ENCODE results near the gene RANBP9.

RANBP9 gene

DNA sequence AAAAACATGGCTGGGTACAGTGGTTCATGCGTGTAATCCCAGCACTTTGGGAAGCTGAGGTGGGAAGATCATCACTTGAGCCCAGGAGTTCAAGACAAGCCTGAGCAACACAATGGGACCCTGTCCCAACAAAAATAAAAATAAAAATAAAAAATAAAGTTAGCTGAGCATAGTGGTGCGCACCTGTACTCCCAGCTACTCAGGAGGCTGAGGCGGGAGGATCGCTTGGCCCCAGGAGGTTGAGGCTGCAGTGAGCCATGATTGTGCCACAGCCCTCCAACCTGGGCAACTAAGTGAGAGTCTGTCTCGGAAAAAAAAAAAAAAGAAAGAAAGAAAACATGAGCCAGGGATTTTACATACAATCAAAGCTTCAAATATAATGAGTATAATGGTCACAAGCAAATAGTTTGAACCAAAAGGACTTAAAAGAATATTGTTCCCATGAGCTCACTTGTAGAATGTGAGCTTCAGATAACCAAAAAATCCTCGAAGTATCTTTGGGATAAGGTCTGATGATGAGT lies 31.1 kb downstream of the RANBP9 start:
- TF ChIP-seq FOXP2 (optimal IDR thresholded peaks at IDR 0.05; ENCODE audit: borderline replicate concordance, extremely low read depth, extremely low read length, insufficient read depth), result no peak

- TF ChIP-seq, protein P1, sequence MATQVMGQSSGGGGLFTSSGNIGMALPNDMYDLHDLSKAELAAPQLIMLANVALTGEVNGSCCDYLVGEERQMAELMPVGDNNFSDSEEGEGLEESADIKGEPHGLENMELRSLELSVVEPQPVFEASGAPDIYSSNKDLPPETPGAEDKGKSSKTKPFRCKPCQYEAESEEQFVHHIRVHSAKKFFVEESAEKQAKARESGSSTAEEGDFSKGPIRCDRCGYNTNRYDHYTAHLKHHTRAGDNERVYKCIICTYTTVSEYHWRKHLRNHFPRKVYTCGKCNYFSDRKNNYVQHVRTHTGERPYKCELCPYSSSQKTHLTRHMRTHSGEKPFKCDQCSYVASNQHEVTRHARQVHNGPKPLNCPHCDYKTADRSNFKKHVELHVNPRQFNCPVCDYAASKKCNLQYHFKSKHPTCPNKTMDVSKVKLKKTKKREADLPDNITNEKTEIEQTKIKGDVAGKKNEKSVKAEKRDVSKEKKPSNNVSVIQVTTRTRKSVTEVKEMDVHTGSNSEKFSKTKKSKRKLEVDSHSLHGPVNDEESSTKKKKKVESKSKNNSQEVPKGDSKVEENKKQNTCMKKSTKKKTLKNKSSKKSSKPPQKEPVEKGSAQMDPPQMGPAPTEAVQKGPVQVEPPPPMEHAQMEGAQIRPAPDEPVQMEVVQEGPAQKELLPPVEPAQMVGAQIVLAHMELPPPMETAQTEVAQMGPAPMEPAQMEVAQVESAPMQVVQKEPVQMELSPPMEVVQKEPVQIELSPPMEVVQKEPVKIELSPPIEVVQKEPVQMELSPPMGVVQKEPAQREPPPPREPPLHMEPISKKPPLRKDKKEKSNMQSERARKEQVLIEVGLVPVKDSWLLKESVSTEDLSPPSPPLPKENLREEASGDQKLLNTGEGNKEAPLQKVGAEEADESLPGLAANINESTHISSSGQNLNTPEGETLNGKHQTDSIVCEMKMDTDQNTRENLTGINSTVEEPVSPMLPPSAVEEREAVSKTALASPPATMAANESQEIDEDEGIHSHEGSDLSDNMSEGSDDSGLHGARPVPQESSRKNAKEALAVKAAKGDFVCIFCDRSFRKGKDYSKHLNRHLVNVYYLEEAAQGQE (IDR thresholded peaks at IDR 0.05; ENCODE audit: insufficient read depth in 1 of 2, low read depth in 2 of 2, low read length in 2 of 2), result no peak
- no peak for TF ChIP-seq TAF1 (IDR thresholded peaks at IDR 0.05; ENCODE audit: borderline replicate concordance, insufficient read depth, low read length)
- no peak for TF ChIP-seq SIN3A (IDR thresholded peaks at IDR 0.05; ENCODE audit: borderline replicate concordance, insufficient read depth, low read length)
- TF ChIP-seq FOXP2 (optimal IDR thresholded peaks at IDR 0.05; ENCODE audit: borderline replicate concordance, extremely low read depth, extremely low read length, insufficient read depth), result no peak
- no peak for TF ChIP-seq POLR2AphosphoS5 (IDR thresholded peaks at IDR 0.05; ENCODE audit: low read depth, low read length)
Observed at GRCh38 chr6:13679996-13680395, 31.6 kb downstream of the RANBP9 start.

DNA sequence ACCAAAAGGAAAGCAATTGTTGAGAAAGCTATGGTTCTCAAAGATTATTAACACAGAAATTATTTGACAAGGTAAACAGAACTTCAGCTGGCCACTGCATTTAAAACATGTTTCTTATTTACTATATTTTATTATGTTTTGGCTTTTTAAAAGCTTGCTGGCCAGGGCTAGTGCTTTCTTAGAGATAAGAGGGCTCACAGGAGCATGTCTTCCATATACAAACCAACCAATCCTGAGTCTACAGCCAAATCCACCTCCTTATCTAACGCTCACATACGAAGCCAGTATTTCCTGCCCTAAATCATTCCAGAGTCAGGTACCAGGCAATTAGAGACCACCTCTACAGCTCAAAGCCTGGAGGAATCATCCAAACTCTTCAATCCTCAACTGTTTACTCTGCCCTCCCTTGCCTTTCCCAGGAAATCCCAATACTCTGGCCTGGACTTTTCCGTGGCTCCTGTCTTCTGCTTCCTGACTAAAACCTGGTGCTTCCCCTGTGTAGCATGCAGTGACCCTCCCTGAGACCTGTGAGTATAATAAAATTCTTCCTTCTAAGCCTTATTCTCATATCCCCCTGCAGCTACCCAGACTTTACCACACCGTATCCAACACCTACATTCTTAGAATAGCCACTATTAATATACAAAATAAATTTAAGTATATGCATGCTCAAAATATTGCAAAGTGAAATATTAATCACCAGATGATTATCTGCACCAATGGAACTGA lies 33.2 kb downstream of the RANBP9 start:
- TF ChIP-seq, protein P1 (IDR thresholded peaks at IDR 0.05; ENCODE audit: insufficient read depth in 1 of 2, low read depth in 2 of 2, low read length in 2 of 2), result no peak
- TF ChIP-seq FOXP2 (optimal IDR thresholded peaks at IDR 0.05; ENCODE audit: borderline replicate concordance, extremely low read depth, extremely low read length, insufficient read depth) (no peak), SIN3A (IDR thresholded peaks at IDR 0.05; ENCODE audit: borderline replicate concordance, insufficient read depth, low read length) (no peak), POLR2AphosphoS5 (IDR thresholded peaks at IDR 0.05; ENCODE audit: low read depth, low read length) (no peak), TAF1 (IDR thresholded peaks at IDR 0.05; ENCODE audit: borderline replicate concordance, insufficient read depth, low read length) (no peak)

DNA sequence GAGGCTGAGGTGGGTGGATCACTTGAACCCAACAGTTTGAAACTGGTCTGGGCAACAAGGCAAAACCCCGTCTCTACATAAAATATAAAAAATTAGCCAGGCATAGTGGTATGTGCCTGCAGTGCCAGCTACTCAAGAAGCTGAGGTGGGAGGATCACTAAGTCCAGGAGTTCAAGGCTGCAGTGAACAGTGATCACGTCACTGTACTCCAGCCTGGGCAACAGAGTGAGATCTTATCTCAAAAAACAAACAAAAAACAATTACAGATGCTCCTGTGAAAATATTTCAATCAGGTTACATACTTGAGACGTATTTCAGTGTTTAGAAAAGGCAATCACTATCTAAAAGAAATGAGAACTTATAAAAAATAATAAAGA lies 33.8 kb downstream of the RANBP9 start:
- TF ChIP-seq, protein P1 (IDR thresholded peaks at IDR 0.05; ENCODE audit: insufficient read depth in 1 of 2, low read depth in 2 of 2, low read length in 2 of 2), result no peak
- TF ChIP-seq TAF1 (IDR thresholded peaks at IDR 0.05; ENCODE audit: borderline replicate concordance, insufficient read depth, low read length), result no peak
- no peak for TF ChIP-seq POLR2AphosphoS5 (IDR thresholded peaks at IDR 0.05; ENCODE audit: low read depth, low read length)
- TF ChIP-seq SIN3A (IDR thresholded peaks at IDR 0.05; ENCODE audit: borderline replicate concordance, insufficient read depth, low read length), result no peak
- TF ChIP-seq FOXP2 (optimal IDR thresholded peaks at IDR 0.05; ENCODE audit: borderline replicate concordance, extremely low read depth, extremely low read length, insufficient read depth), result no peak

- TF ChIP-seq SIN3A (IDR thresholded peaks at IDR 0.05; ENCODE audit: borderline replicate concordance, insufficient read depth, low read length) (no peak), FOXP2 (optimal IDR thresholded peaks at IDR 0.05; ENCODE audit: borderline replicate concordance, extremely low read depth, extremely low read length, insufficient read depth) (no peak), TAF1 (IDR thresholded peaks at IDR 0.05; ENCODE audit: borderline replicate concordance, insufficient read depth, low read length) (no peak), POLR2AphosphoS5 (IDR thresholded peaks at IDR 0.05; ENCODE audit: low read depth, low read length) (no peak)
- TF ChIP-seq, protein P1 (IDR thresholded peaks at IDR 0.05; ENCODE audit: insufficient read depth in 1 of 2, low read depth in 2 of 2, low read length in 2 of 2), result no peak
Observed at GRCh38 chr6:13676551-13677156, 35.0 kb downstream of the RANBP9 start.

Data from PFSK-1 (cell line).